WERI-Rb-1 (cell line): ENCODE data around the gene GRK1.

ENCODE experiments used
- DNase-seq: peaks from one replicate; pipeline ENCODE4 v3.0.0-alpha.2; 2020
- H3K27ac ChIP-seq: fragments of 250-450 bp; sonication (Bioruptor Pico); 2 replicates; pipeline ENCODE4 v1.5.1; 2020; ENCODE audit warnings: mild to moderate bottlenecking, moderate library complexity
- H3K27me3 ChIP-seq: fragments of 250-450 bp; sonication (Bioruptor Pico); 2 replicates; pipeline ENCODE4 v1.5.1; 2021; ENCODE audit warnings: mild to moderate bottlenecking, low read depth, moderate library complexity; ENCODE audit not compliant: insufficient read depth, severe bottlenecking
- H3K36me3 ChIP-seq: fragments of 250-450 bp; sonication (Bioruptor Pico); 2 replicates; pipeline ENCODE4 v1.5.1; 2020; ENCODE audit warnings: mild to moderate bottlenecking, moderate library complexity
- H3K4me3 ChIP-seq: 2 replicates; pipeline ENCODE4 v1.5.1; 2011; ENCODE audit warnings: low read depth, mild to moderate bottlenecking, control low read depth, low read length
- H3K9me3 ChIP-seq: fragments of 250-450 bp; sonication (Bioruptor Pico); 2 replicates; pipeline ENCODE4 v1.5.1; 2021; ENCODE audit warnings: mild to moderate bottlenecking, moderate library complexity; ENCODE audit not compliant: severe bottlenecking
- CTCF ChIP-seq: IDR thresholded peaks from 2 replicates; pipeline ENCODE4 v1.5.1; 2011; ENCODE audit warnings: low read depth, mild to moderate bottlenecking, control low read depth, inconsistent platforms, low read length

GRK1 gene

GRCh38 chr13:113777311-113778260 is 110.6 kb downstream of the GRK1 start:
- Histone ChIP-seq H3K4me3 (no peak overlapping the region), H3K27ac (no peak overlapping the region), H3K36me3 (no peaks in the 10 kb centered on the region), H3K9me3 (peaks cover 15% of the 10 kb centered on the region), H3K27me3 (no peaks in the 10 kb centered on the region)
- TF ChIP-seq CTCF: no peak
- DNase-seq: no peak

GRCh38 chr13:113781571-113781970 is 114.6 kb downstream of the GRK1 start:
- TF ChIP-seq CTCF: no peak
- Histone ChIP-seq H3K9me3 (peaks cover 6% of the 10 kb centered on the region), H3K4me3 (no peak overlapping the region), H3K27ac (no peak overlapping the region), H3K27me3 (peaks cover 9% of the 10 kb centered on the region), H3K36me3 (no peaks in the 10 kb centered on the region)
- DNase-seq: no peak

GRCh38 chr13:113782472-113782871 is 115.5 kb downstream of the GRK1 start:
- Histone ChIP-seq H3K4me3 (no peak overlapping the region), H3K27ac (no peak overlapping the region), H3K36me3 (no peaks in the 10 kb centered on the region), H3K9me3 (peaks cover 6% of the 10 kb centered on the region), H3K27me3 (peaks cover 11% of the 10 kb centered on the region)
- no peak for TF ChIP-seq CTCF
- no peak for DNase-seq

GRCh38 chr13:113783200-113783881 is 116.3 kb downstream of the GRK1 start:
- H3K36me3 ChIP-seq: no peaks in the 10 kb centered on the region
- H3K27me3 ChIP-seq: peaks cover 13% of the 10 kb centered on the region
- no peak for DNase-seq
- H3K9me3 ChIP-seq: peaks cover 6% of the 10 kb centered on the region
- no peak overlapping the region for H3K4me3 ChIP-seq
- no peak for TF ChIP-seq CTCF
- H3K27ac ChIP-seq: no peak overlapping the region

GRCh38 chr13:113783966-113784644 is 117.1 kb downstream of the GRK1 start:
- Histone ChIP-seq H3K36me3 (no peaks in the 10 kb centered on the region), H3K27ac (no peak overlapping the region), H3K4me3 (no peak overlapping the region), H3K27me3 (peaks cover 13% of the 10 kb centered on the region), H3K9me3 (peaks cover 6% of the 10 kb centered on the region)
- no peak for TF ChIP-seq CTCF
- no peak for DNase-seq
